ENCODE data around the gene SEMA4A. TPM values are rescaled to one million over a fixed set of nuclear protein-coding genes. Genes with fewer than 3 reads are reported as not detected.

Gene SEMA4A
- total and polyA plus RNA-seq, 4 donors: 1.1 to 3.5 (median 1.7) TPM

GRCh38 chr1:156122519-156123355, 30.6 kb upstream of the SEMA4A start:
- peak overlapping the region; percentile 52 to 78 for H3K9ac ChIP-seq (ENCODE audit: low read depth in 1 of 2, low read length in 2 of 2)
- TF ChIP-seq CTCF (IDR thresholded peaks at IDR 0.05; ENCODE audit: low read depth, low read length, missing input control) (no peak), ZBTB33 (IDR thresholded peaks at IDR 0.05) (peak; percentile 33), HNF4G (IDR thresholded peaks at IDR 0.05) (no peak), FOXA1 (IDR thresholded peaks at IDR 0.05) (no peak), FOXA2 (IDR thresholded peaks at IDR 0.05) (no peak), JUND (IDR thresholded peaks at IDR 0.05) (peak in 1 of 2 donors; percentile 79), ATF3 (IDR thresholded peaks at IDR 0.05) (no peak), NR2F2 (IDR thresholded peaks at IDR 0.05) (peak; percentile 72), GABPA (IDR thresholded peaks at IDR 0.05 in 1 of 2, conservative IDR thresholded peaks at IDR 0.05 in 1 of 2) (no peak), REST (IDR thresholded peaks at IDR 0.05) (peak; percentile 63), SP1 (IDR thresholded peaks at IDR 0.05) (peak; percentile 10), RAD21 (IDR thresholded peaks at IDR 0.05) (peak; percentile 4 to 20), EGR1 (IDR thresholded peaks at IDR 0.05; ENCODE audit: low read depth in 2 of 2) (no peak), HNF4A (conservative IDR thresholded peaks at IDR 0.05) (peak; percentile 4 to 33), RXRA (IDR thresholded peaks at IDR 0.05) (peak in 1 of 2 donors; percentile 42), YY1 (IDR thresholded peaks at IDR 0.05) (peak; percentile 53), TAF1 (conservative IDR thresholded peaks at IDR 0.05) (no peak), MAX (IDR thresholded peaks at IDR 0.05) (no peak)
- WGBS: 13% methylated on average over 14 of the region's 14 CpGs
- no peaks in the 10 kb centered on the region for H3K9me3 ChIP-seq (ENCODE audit: control insufficient read depth in 4 of 4, low read length in 3 of 4)
- peak overlapping the region; percentile 91 to 93 for H3K27ac ChIP-seq (ENCODE audit: low read depth in 1 of 2, low read length in 2 of 2)
- H3K4me3 ChIP-seq (ENCODE audit: low read depth in 1 of 3, low read length in 3 of 3): peak overlapping the region; percentile 15 to 22 (median 17)
- H3K4me1 ChIP-seq (ENCODE audit: control insufficient read depth in 4 of 4, insufficient read depth in 4 of 4, low read length in 3 of 4): peaks cover 14 to 71% (median 49%) of the 10 kb centered on the region in 4 donors
- H3K36me3 ChIP-seq (ENCODE audit: control insufficient read depth in 4 of 4, insufficient read depth in 3 of 4, low read depth in 1 of 4, low read length in 3 of 4): no peaks in the 10 kb centered on the region
- no peaks in the 10 kb centered on the region for H3K27me3 ChIP-seq (ENCODE audit: control insufficient read depth in 4 of 4, insufficient read depth in 4 of 4, low read length in 3 of 4)
- DNase-seq (ENCODE audit: low spot score): peak; percentile 63
